Measurements from ENCODE around the gene ALDH1B1. TPM values are rescaled to one million over a fixed set of nuclear protein-coding genes. Genes with fewer than 3 reads are reported as not detected.

The ALDH1B1 gene
- total RNA-seq, 1 donor from 2014 or later: 10.5 TPM

DNA sequence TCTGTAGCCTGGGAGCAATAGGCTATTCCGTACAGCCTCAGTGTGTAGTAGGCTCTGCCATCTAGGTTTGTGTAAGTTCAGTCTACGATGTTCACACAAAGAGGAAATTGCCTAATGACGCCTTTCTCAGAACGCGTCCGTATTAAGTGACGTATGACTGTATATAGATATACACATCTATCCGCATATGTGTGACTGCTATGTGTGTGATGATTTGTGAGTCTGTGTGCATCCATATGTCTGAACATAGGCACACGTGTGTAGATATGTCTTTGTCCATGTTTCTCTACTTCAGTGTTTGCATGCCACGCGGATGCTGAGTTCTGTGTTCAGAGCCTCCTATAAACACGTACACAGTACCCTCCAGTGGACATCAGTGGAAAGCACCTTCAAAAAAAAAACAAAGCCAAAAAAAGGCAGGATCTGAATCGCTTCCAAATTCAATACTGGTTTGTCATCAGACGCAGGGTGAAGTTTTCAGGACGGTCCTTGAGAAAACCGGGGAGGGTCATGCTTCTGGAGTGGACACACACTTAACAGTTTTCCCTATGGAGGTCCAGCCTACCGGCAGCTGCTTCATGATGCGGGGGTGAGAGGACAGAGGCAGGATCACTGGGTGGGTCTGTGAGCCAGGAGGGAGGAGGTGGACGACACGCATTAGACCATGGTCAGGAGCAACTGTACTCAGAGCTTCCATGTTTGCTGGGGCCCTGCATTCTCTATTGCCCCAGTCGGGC lies 29.5 kb upstream of the ALDH1B1 start:
- no peak for DNase-seq (ENCODE audit: extremely low spot score, unreplicated experiment)
- no peak overlapping the region for H3K4me3 Mint-ChIP-seq (ENCODE audit: unreplicated experiment)
- no peaks in the 10 kb centered on the region for H3K9me3 Mint-ChIP-seq (ENCODE audit: unreplicated experiment)
- TF ChIP-seq, protein P1, sequence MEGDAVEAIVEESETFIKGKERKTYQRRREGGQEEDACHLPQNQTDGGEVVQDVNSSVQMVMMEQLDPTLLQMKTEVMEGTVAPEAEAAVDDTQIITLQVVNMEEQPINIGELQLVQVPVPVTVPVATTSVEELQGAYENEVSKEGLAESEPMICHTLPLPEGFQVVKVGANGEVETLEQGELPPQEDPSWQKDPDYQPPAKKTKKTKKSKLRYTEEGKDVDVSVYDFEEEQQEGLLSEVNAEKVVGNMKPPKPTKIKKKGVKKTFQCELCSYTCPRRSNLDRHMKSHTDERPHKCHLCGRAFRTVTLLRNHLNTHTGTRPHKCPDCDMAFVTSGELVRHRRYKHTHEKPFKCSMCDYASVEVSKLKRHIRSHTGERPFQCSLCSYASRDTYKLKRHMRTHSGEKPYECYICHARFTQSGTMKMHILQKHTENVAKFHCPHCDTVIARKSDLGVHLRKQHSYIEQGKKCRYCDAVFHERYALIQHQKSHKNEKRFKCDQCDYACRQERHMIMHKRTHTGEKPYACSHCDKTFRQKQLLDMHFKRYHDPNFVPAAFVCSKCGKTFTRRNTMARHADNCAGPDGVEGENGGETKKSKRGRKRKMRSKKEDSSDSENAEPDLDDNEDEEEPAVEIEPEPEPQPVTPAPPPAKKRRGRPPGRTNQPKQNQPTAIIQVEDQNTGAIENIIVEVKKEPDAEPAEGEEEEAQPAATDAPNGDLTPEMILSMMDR (IDR thresholded peaks at IDR 0.05): peak; percentile 79
- no peaks in the 10 kb centered on the region for H3K36me3 Mint-ChIP-seq (ENCODE audit: unreplicated experiment)
- H3K4me1 Mint-ChIP-seq (ENCODE audit: unreplicated experiment): peaks cover 55% of the 10 kb centered on the region
- H3K27ac Mint-ChIP-seq (ENCODE audit: unreplicated experiment): peak overlapping the region; percentile 61
- peaks cover 2% of the 10 kb centered on the region for H3K27me3 Mint-ChIP-seq (ENCODE audit: unreplicated experiment)

DNA sequence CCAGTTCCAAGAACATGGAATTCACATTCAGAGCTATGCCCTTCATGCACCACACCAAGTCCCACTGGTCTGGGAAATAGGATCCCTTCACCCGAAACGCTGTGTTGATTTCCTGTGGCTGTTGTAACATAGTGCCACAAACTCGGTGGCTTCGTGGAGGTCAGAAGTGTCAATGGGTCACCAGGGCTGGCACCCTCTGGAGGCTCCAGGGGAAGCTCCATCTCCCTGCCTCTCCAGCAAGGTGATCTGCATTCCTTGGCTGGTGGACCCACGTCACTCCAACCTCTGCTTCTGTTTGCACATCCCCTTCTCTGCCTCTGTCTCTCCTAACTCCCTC lies 28.9 kb upstream of the ALDH1B1 start:
- no peak overlapping the region for H3K27ac Mint-ChIP-seq (ENCODE audit: unreplicated experiment)

DNA sequence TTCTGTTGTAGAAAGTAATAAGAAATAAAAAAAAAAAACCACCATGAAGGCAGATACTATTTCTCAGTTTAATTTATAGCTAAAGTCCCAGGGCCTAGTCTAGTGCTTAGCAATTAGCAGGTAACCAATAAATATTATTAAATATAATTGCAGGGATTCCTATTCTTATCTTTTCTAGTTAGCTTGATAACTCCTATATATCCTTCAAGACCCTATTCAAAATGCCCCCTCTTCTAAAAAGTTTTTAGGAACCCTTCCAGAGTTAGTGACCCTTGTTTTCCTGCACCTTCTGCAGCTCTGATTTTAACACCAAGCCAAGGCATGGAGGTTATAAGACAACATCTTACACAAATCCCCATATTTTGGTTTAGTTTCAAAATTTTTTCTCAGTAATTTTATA lies 24.6 kb upstream of the ALDH1B1 start:
- no peak for DNase-seq (ENCODE audit: extremely low spot score, unreplicated experiment)
- TF ChIP-seq, protein P1 (IDR thresholded peaks at IDR 0.05): no peak
- Mint-ChIP-seq H3K9me3 (ENCODE audit: unreplicated experiment) (no peaks in the 10 kb centered on the region), H3K4me3 (ENCODE audit: unreplicated experiment) (no peak overlapping the region), H3K36me3 (ENCODE audit: unreplicated experiment) (no peaks in the 10 kb centered on the region), H3K4me1 (ENCODE audit: unreplicated experiment) (peaks cover 10% of the 10 kb centered on the region), H3K27me3 (ENCODE audit: unreplicated experiment) (peaks cover 19% of the 10 kb centered on the region), H3K27ac (ENCODE audit: unreplicated experiment) (no peak overlapping the region)

More for the DNA sequence above, 28.9 kb upstream of the ALDH1B1 start:
- no peak for DNase-seq (ENCODE audit: extremely low spot score, unreplicated experiment)
- TF ChIP-seq, protein P1 (IDR thresholded peaks at IDR 0.05): no peak
- Mint-ChIP-seq H3K27me3 (ENCODE audit: unreplicated experiment) (peaks cover 2% of the 10 kb centered on the region), H3K9me3 (ENCODE audit: unreplicated experiment) (no peaks in the 10 kb centered on the region), H3K4me1 (ENCODE audit: unreplicated experiment) (peaks cover 50% of the 10 kb centered on the region), H3K4me3 (ENCODE audit: unreplicated experiment) (no peak overlapping the region), H3K36me3 (ENCODE audit: unreplicated experiment) (no peaks in the 10 kb centered on the region)

DNA sequence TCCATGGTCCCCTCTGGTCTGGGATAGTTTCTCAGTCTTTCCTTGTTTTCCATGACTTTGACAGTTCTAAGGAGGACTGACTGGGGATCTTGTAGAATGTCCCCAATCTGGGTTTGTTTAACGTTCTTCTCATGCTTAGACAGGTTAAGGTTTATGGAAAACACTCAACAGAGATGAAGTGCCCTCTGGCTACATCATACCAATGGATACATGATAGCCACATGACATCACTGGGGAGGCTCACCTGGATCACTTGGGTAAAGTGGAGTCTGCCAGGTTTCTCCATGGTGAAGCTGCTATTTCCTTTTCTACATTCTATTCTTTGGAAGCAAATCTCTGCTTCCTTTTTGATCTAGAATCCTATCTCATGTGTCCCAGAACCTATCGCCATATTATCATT lies 23.8 kb upstream of the ALDH1B1 start:
- DNase-seq (ENCODE audit: extremely low spot score, unreplicated experiment): no peak
- H3K36me3 Mint-ChIP-seq (ENCODE audit: unreplicated experiment): no peaks in the 10 kb centered on the region
- H3K4me3 Mint-ChIP-seq (ENCODE audit: unreplicated experiment): no peak overlapping the region
- peaks cover 1% of the 10 kb centered on the region for H3K4me1 Mint-ChIP-seq (ENCODE audit: unreplicated experiment)
- no peaks in the 10 kb centered on the region for H3K9me3 Mint-ChIP-seq (ENCODE audit: unreplicated experiment)
- peaks cover 23% of the 10 kb centered on the region for H3K27me3 Mint-ChIP-seq (ENCODE audit: unreplicated experiment)
- H3K27ac Mint-ChIP-seq (ENCODE audit: unreplicated experiment): no peak overlapping the region
- TF ChIP-seq, protein P1 (IDR thresholded peaks at IDR 0.05): no peak

DNA sequence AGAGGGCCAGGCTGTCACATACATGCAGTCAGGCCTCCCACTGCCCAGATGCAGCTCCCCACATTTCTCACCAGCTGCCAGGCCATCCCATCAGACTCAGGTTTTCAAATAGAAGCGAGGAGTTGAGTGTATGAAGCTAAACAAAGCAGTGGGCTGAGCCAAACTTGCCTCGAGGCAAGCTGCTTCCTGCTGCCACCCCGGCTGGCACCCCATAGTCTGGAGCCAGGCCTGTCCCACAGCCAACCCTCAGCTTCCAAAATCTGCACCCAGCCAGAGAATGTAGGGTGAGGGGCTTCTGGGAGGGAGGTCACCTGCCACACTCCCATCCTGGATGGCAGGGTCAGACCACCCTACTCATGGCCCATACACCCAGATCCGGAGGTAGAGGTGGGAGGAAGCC lies 22.3 kb upstream of the ALDH1B1 start:
- H3K27me3 Mint-ChIP-seq (ENCODE audit: unreplicated experiment): peaks cover 26% of the 10 kb centered on the region
- TF ChIP-seq, protein P1 (IDR thresholded peaks at IDR 0.05): no peak
- H3K9me3 Mint-ChIP-seq (ENCODE audit: unreplicated experiment): no peaks in the 10 kb centered on the region
- no peaks in the 10 kb centered on the region for H3K36me3 Mint-ChIP-seq (ENCODE audit: unreplicated experiment)
- H3K4me3 Mint-ChIP-seq (ENCODE audit: unreplicated experiment): no peak overlapping the region
- H3K4me1 Mint-ChIP-seq (ENCODE audit: unreplicated experiment): no peaks in the 10 kb centered on the region
- no peak for DNase-seq (ENCODE audit: extremely low spot score, unreplicated experiment)
- no peak overlapping the region for H3K27ac Mint-ChIP-seq (ENCODE audit: unreplicated experiment)
